Measurements from ENCODE around the gene TMEM165. TPM values are rescaled to one million over a fixed set of nuclear protein-coding genes. Genes with fewer than 3 reads are reported as not detected.

The TMEM165 gene
- total RNA-seq, 3 donors from 2014 or later (not counting 1 experiment from before 2014, with no cell fraction given), result 86.9 to 113 (median 102) TPM

GRCh38 chr4:55373461-55373860 lies 22.3 kb upstream of the TMEM165 start:
- Histone ChIP-seq H3K36me3 (ENCODE audit: control insufficient read depth, insufficient read depth, low read length) (no peaks in the 10 kb centered on the region), H3K27me3 (ENCODE audit: control insufficient read depth, insufficient read depth, low read length) (no peaks in the 10 kb centered on the region), H3K4me3 (ENCODE audit: low read length) (no peak overlapping the region), H3K9me3 (ENCODE audit: control insufficient read depth, insufficient read depth, low read length) (no peaks in the 10 kb centered on the region), H3K27ac (ENCODE audit: low read length) (no peak overlapping the region), H3K4me1 (ENCODE audit: control insufficient read depth, insufficient read depth, low read length) (no peaks in the 10 kb centered on the region)
- intact Hi-C loops (cut with micrococcal nuclease), result no loop called here
- DNase-seq (no peak), ATAC-seq (no peak)
- 94% methylated on average over 1 of the region's 1 CpG for WGBS (ENCODE audit: insufficient coverage)
- TF ChIP-seq, protein P1, sequence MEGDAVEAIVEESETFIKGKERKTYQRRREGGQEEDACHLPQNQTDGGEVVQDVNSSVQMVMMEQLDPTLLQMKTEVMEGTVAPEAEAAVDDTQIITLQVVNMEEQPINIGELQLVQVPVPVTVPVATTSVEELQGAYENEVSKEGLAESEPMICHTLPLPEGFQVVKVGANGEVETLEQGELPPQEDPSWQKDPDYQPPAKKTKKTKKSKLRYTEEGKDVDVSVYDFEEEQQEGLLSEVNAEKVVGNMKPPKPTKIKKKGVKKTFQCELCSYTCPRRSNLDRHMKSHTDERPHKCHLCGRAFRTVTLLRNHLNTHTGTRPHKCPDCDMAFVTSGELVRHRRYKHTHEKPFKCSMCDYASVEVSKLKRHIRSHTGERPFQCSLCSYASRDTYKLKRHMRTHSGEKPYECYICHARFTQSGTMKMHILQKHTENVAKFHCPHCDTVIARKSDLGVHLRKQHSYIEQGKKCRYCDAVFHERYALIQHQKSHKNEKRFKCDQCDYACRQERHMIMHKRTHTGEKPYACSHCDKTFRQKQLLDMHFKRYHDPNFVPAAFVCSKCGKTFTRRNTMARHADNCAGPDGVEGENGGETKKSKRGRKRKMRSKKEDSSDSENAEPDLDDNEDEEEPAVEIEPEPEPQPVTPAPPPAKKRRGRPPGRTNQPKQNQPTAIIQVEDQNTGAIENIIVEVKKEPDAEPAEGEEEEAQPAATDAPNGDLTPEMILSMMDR (IDR thresholded peaks at IDR 0.05), result no peak
- H3K36me3 Mint-ChIP-seq, result no peaks in the 10 kb centered on the region
- H3K4me3 Mint-ChIP-seq, result no peak overlapping the region
- H3K27ac Mint-ChIP-seq, result no peak overlapping the region
- no peaks in the 10 kb centered on the region for H3K27me3 Mint-ChIP-seq (ENCODE audit: low read depth in 2 of 2)
- H3K9me3 Mint-ChIP-seq, result no peaks in the 10 kb centered on the region
- H3K4me1 Mint-ChIP-seq, result no peaks in the 10 kb centered on the region

GRCh38 chr4:55376698-55377097 lies 19.1 kb upstream of the TMEM165 start:
- no peaks in the 10 kb centered on the region for H3K27me3 ChIP-seq (ENCODE audit: control insufficient read depth, insufficient read depth, low read length)
- no peak overlapping the region for H3K27ac ChIP-seq (ENCODE audit: low read length)
- DNase-seq (no peak), ATAC-seq (no peak)
- H3K4me1 Mint-ChIP-seq, result no peaks in the 10 kb centered on the region
- H3K27ac Mint-ChIP-seq, result no peak overlapping the region
- no peaks in the 10 kb centered on the region for H3K9me3 ChIP-seq (ENCODE audit: control insufficient read depth, insufficient read depth, low read length)
- H3K36me3 Mint-ChIP-seq, result no peaks in the 10 kb centered on the region
- H3K36me3 ChIP-seq (ENCODE audit: control insufficient read depth, insufficient read depth, low read length), result no peaks in the 10 kb centered on the region
- TF ChIP-seq, protein P1 (IDR thresholded peaks at IDR 0.05), result no peak
- no peaks in the 10 kb centered on the region for H3K4me1 ChIP-seq (ENCODE audit: control insufficient read depth, insufficient read depth, low read length)
- intact Hi-C loops (cut with micrococcal nuclease), result no loop called here
- no peak overlapping the region for H3K4me3 Mint-ChIP-seq
- no peaks in the 10 kb centered on the region for H3K9me3 Mint-ChIP-seq
- no peaks in the 10 kb centered on the region for H3K27me3 Mint-ChIP-seq (ENCODE audit: low read depth in 2 of 2)
- no peak overlapping the region for H3K4me3 ChIP-seq (ENCODE audit: low read length)
- 92% methylated on average over 2 of the region's 2 CpGs for WGBS (ENCODE audit: insufficient coverage)

DNA sequence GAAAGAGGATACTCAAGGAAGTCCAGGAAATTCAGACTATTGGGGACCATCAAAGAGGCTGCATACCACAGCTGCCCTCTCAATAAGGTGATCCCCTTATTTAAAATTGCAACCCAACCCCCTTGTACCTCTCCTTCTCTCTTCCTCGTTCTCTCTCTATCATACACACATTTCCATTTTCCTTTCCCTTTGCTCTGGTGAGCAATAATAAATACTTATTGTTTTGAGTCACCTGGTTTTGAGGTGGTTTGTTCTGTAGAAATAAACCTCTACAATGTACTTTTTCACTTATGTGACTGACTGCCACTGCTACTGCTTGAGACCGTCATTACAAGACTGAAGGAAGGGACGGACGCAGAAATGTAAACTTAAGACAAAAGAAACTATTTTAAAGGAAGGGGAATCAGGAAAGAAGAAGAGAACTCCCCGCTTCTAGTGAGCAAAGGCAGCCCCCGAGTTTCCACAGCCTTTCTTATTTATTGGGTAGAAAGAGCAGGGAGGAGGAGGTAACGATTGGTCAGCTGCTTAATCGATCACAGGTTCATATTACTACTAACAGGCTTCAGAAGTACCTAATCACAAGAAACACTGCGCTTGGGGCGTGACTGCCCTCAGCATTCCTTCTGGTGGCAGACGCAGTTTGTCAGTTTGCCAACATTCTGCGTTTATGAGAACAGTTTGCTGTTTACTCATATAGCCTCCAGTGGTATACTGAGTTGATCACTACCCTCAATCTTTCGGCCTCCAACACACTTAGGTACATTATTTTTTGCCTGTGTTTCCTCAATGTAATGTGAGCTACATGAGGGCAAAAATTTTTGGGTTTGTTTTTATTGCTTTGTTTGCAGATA lies 16.9 kb upstream of the TMEM165 start:
- WGBS (ENCODE audit: insufficient coverage), result 96% methylated on average over 11 of the region's 13 CpGs
- intact Hi-C loops (cut with micrococcal nuclease), result no loop called here

More for the DNA sequence above, 16.9 kb upstream of the TMEM165 start:
- Histone ChIP-seq H3K4me3 (ENCODE audit: low read length) (no peak overlapping the region), H3K27ac (ENCODE audit: low read length) (no peak overlapping the region), H3K27me3 (ENCODE audit: control insufficient read depth, insufficient read depth, low read length) (no peaks in the 10 kb centered on the region), H3K4me1 (ENCODE audit: control insufficient read depth, insufficient read depth, low read length) (no peaks in the 10 kb centered on the region), H3K9me3 (ENCODE audit: control insufficient read depth, insufficient read depth, low read length) (no peaks in the 10 kb centered on the region), H3K36me3 (ENCODE audit: control insufficient read depth, insufficient read depth, low read length) (no peaks in the 10 kb centered on the region)
- Mint-ChIP-seq H3K27me3 (ENCODE audit: low read depth in 2 of 2) (no peaks in the 10 kb centered on the region), H3K36me3 (no peaks in the 10 kb centered on the region), H3K9me3 (no peaks in the 10 kb centered on the region), H3K4me3 (no peak overlapping the region), H3K4me1 (no peaks in the 10 kb centered on the region), H3K27ac (no peak overlapping the region)
- TF ChIP-seq, protein P1 (IDR thresholded peaks at IDR 0.05), result no peak
- no peak for DNase-seq
- no peak for ATAC-seq

Data from natural killer cell (primary cell).